Activated T-helper 17 cell treated with anti-CD3 and anti-CD28 coated beads, Interleukin-2, amount 50 U/mL, for 72 hours (primary cell): ENCODE data around the gene ACOT11. TPM values are rescaled to one million over a fixed set of nuclear protein-coding genes. Genes with fewer than 3 reads are reported as not detected.

Experiments
- ATAC-seq: fragments of 150-1000 bp; cut with Tn5 transposase; replicated peaks from 2 replicates; pipeline ENCODE4 v1.10.0; 2021; ENCODE audit warnings: mild to moderate bottlenecking, moderate library complexity
- H3K27ac Mint-ChIP-seq: one replicate; pipeline ENCODE4 v1.8.0; 2022; ENCODE audit warnings: mixed read lengths
- H3K27me3 Mint-ChIP-seq: one replicate; pipeline ENCODE4 v1.8.0; 2022; ENCODE audit warnings: mixed read lengths
- H3K36me3 Mint-ChIP-seq: one replicate; pipeline ENCODE4 v1.8.0; 2022; ENCODE audit warnings: low read depth, mild to moderate bottlenecking, mixed read lengths
- H3K4me1 Mint-ChIP-seq: one replicate; pipeline ENCODE4 v1.8.0; 2022; ENCODE audit warnings: mixed read lengths
- H3K4me3 Mint-ChIP-seq: one replicate; pipeline ENCODE4 v1.8.0; 2022; ENCODE audit warnings: mild to moderate bottlenecking, mixed read lengths
- H3K9me3 Mint-ChIP-seq: one replicate; pipeline ENCODE4 v1.8.0; 2022; ENCODE audit warnings: mixed read lengths
- total RNA-seq, 2 donors: library from RNA; stranded (reverse); gene quantifications; one replicate each; pipeline ENCODE4 v1.2.3, GENCODE V29; 2022

The ACOT11 gene
- total RNA-seq, 2 donors from 2014 or later: 1.0 to 3.2 TPM

GRCh38 chr1:54565113-54565501 is 17.1 kb downstream of the ACOT11 start:
- no peaks in the 10 kb centered on the region for H3K27me3 Mint-ChIP-seq
- H3K9me3 Mint-ChIP-seq: no peaks in the 10 kb centered on the region
- H3K4me3 Mint-ChIP-seq: no peak overlapping the region
- H3K27ac Mint-ChIP-seq: no peak overlapping the region
- no peaks in the 10 kb centered on the region for H3K4me1 Mint-ChIP-seq
- no peaks in the 10 kb centered on the region for H3K36me3 Mint-ChIP-seq
- ATAC-seq: no peak

GRCh38 chr1:54566438-54567141 is 18.6 kb downstream of the ACOT11 start:
- peak; percentile 64 for ATAC-seq
- peak overlapping the region; percentile 54 for H3K27ac Mint-ChIP-seq
- H3K36me3 Mint-ChIP-seq: no peaks in the 10 kb centered on the region
- no peaks in the 10 kb centered on the region for H3K4me1 Mint-ChIP-seq
- no peak overlapping the region for H3K4me3 Mint-ChIP-seq
- no peaks in the 10 kb centered on the region for H3K9me3 Mint-ChIP-seq
- no peaks in the 10 kb centered on the region for H3K27me3 Mint-ChIP-seq

GRCh38 chr1:54567961-54568360 is 19.9 kb downstream of the ACOT11 start:
- Mint-ChIP-seq H3K36me3 (no peaks in the 10 kb centered on the region), H3K27me3 (no peaks in the 10 kb centered on the region), H3K4me3 (no peak overlapping the region), H3K4me1 (no peaks in the 10 kb centered on the region), H3K9me3 (no peaks in the 10 kb centered on the region), H3K27ac (no peak overlapping the region)
- no peak for ATAC-seq

DNA sequence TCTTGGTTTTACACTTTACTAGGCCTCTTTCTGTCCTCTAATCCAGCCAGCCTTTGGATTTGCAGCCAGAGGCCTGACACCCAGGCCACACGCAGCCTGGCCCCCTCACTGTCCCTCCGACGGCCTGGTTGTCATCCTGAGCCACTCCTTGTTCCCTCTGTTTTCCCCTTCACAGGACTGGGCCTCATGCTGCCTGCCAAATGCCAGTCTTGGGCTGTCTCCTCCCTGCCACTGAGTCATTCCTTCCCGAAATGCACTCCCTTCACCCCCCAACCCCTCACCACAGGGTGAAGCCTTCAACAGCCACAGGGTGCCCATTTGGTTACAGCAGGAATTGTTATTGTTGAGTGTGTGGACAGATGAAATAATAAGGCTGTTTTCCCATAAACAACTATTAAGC is 21.3 kb downstream of the ACOT11 start:
- H3K9me3 Mint-ChIP-seq: no peaks in the 10 kb centered on the region
- H3K36me3 Mint-ChIP-seq: no peaks in the 10 kb centered on the region
- no peak overlapping the region for H3K4me3 Mint-ChIP-seq
- H3K27ac Mint-ChIP-seq: no peak overlapping the region
- H3K27me3 Mint-ChIP-seq: peaks cover 3% of the 10 kb centered on the region
- H3K4me1 Mint-ChIP-seq: no peaks in the 10 kb centered on the region
- no peak for ATAC-seq

DNA sequence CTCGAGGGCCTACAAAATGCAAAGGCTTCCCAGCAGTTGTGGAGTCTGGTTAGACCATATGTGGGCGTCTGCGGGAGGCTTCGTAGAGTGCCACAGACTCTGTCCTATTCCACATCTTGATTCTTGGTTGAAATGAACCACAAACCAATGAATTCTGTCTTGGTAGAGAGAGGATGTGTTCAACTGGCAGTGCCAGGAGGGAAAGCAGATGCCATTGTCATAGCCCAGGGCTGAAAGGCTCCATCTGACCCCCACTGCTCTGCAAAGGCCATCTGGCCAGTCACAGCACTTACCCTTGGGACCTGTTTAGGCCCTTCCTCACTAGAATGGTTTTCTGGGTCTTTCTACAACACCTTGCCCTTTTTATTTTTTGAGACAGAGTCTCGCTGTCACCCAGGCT is 22.1 kb downstream of the ACOT11 start:
- Mint-ChIP-seq H3K4me3 (no peak overlapping the region), H3K27ac (no peak overlapping the region), H3K4me1 (no peaks in the 10 kb centered on the region), H3K9me3 (no peaks in the 10 kb centered on the region), H3K27me3 (peaks cover 7% of the 10 kb centered on the region), H3K36me3 (no peaks in the 10 kb centered on the region)
- ATAC-seq: no peak

DNA sequence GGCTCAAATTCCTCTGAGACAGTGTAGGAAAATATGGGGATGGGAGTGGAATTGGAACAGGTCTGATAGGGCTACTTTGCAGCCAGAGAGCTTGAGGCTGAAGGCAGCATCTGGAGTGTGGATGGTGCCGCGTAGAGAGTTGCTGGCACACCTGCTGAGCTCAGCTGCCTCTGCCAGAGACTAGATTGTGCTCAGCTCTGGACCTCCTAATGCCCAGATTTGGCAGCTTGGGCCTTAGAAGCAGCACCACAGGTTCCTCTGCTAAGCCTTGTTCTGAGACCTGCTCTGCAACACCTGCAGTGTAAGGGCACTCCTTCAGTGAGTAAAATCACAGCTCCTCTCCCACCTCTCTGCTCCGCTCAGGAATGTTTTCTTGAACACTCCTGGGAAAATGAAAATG is 23.3 kb downstream of the ACOT11 start:
- H3K4me1 Mint-ChIP-seq: no peaks in the 10 kb centered on the region
- H3K4me3 Mint-ChIP-seq: no peak overlapping the region
- H3K36me3 Mint-ChIP-seq: no peaks in the 10 kb centered on the region
- no peaks in the 10 kb centered on the region for H3K9me3 Mint-ChIP-seq
- H3K27me3 Mint-ChIP-seq: peaks cover 7% of the 10 kb centered on the region
- peak overlapping the region; percentile 22 for H3K27ac Mint-ChIP-seq
- no peak for ATAC-seq

- ATAC-seq: no peak
- Mint-ChIP-seq H3K9me3 (no peaks in the 10 kb centered on the region), H3K36me3 (no peaks in the 10 kb centered on the region), H3K4me3 (no peak overlapping the region), H3K27ac (peak overlapping the region; percentile 49), H3K4me1 (no peaks in the 10 kb centered on the region), H3K27me3 (peaks cover 7% of the 10 kb centered on the region)
Observed at GRCh38 chr1:54571803-54572541, 23.9 kb downstream of the ACOT11 start.

DNA sequence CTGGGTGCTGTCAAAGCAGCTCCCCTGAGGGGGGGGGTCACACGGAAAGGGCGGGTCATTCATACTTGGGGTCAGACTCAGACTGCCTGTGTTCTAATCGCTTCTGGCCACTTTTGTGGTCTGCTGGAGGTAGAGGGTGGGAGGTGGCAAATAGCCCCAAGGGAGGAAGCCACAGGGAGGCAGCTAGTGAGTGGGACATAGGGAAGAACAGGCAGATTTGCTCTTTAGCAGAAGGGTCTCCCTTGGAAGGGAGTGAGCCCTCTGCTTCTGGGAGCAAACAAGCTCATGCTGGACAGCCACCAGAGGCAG is 24.5 kb downstream of the ACOT11 start:
- no peak for ATAC-seq
- H3K4me1 Mint-ChIP-seq: no peaks in the 10 kb centered on the region
- peaks cover 7% of the 10 kb centered on the region for H3K27me3 Mint-ChIP-seq
- H3K9me3 Mint-ChIP-seq: no peaks in the 10 kb centered on the region
- no peak overlapping the region for H3K4me3 Mint-ChIP-seq
- H3K27ac Mint-ChIP-seq: peak overlapping the region; percentile 49
- H3K36me3 Mint-ChIP-seq: no peaks in the 10 kb centered on the region

DNA sequence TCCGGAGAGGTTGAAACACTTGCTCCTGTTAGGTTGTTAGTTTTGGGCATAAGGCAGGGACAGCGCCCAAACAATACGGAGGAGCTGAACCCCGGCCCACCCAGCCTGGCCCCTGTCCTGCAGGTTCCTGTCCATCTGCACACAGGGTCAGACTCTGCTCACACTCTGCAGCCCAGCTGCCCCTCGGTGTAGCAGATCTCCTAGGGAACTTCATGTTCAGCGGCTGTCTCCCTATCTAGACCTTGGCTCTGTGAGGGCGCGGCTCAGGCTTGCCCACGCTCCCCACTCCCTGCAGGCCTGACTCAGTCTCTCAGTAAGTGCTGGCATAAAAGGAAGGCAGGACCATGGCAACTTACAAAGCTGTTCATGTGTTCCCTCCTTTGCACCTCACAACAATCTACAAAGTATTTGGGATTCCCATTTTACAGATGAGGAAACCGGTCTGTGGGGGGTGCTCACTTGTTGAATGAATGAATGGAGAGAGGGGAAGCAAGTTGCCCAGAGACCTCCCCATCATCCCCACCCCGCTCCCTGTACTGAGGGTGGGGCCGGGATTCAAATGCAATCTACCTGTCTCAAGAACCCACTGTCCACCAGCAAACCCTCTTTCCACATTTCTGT is 26.2 kb downstream of the ACOT11 start:
- Mint-ChIP-seq H3K27me3 (peaks cover 7% of the 10 kb centered on the region), H3K4me3 (no peak overlapping the region), H3K9me3 (no peaks in the 10 kb centered on the region), H3K4me1 (no peaks in the 10 kb centered on the region), H3K27ac (no peak overlapping the region), H3K36me3 (no peaks in the 10 kb centered on the region)
- ATAC-seq: no peak

- Mint-ChIP-seq H3K27me3 (peaks cover 7% of the 10 kb centered on the region), H3K4me1 (no peaks in the 10 kb centered on the region), H3K9me3 (no peaks in the 10 kb centered on the region), H3K4me3 (no peak overlapping the region), H3K27ac (no peak overlapping the region), H3K36me3 (no peaks in the 10 kb centered on the region)
- no peak for ATAC-seq
Observed at GRCh38 chr1:54575161-54575560, 27.1 kb downstream of the ACOT11 start.

DNA sequence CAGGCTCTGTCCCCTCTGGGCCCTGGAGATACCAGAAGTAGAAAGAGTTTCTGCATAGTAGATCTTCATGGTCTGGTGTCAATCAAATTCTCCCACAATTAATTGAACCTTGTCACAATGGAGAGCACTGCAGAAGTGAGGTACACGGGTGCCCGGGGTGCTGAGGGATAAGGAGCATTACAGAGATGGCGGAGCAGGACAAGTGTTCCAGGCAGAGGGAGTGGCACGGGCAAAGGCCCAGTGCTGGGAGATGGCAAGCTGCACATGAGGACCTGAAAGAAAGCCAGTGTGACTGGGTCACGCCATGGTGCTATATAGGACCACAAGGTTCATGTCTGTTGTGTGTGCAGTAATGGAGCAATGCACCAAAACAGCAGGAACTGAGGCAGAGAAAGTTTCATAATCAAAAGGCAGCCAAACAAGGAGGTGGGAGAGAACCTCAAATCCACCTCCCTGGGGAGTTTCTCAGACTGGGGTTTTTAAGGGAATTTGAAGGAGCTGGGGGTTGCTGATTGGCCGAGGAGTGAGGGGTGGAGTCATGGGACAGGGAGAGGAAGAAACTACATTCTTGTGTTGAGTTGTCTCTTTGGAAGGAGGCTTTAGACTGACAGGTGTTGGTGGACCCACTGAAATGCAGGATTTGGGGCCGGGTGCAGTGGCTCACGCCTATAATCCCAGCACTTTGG is 27.7 kb downstream of the ACOT11 start:
- Mint-ChIP-seq H3K4me1 (no peaks in the 10 kb centered on the region), H3K36me3 (no peaks in the 10 kb centered on the region), H3K27ac (no peak overlapping the region), H3K27me3 (peaks cover 7% of the 10 kb centered on the region), H3K9me3 (no peaks in the 10 kb centered on the region), H3K4me3 (no peak overlapping the region)
- ATAC-seq: no peak

DNA sequence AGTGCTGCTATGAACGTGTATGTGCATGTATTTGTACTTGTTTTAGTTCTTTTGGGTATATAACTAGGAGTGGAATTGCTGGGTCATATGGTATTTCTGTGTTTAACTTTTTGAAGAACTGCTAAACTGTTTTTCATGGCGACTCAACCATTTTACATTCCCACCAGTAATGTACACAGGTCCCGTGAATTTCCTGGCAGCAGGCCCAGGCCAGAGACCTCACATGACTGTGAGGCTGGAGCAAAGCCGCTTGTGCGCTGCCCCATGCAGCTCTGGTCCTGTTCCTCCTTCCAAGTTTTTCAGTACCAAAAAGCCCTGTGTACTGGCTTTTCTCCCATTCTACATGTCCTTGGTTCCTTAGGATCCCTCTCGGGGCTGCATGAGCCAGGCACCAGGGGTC is 29.6 kb downstream of the ACOT11 start:
- H3K27me3 Mint-ChIP-seq: peaks cover 7% of the 10 kb centered on the region
- H3K36me3 Mint-ChIP-seq: no peaks in the 10 kb centered on the region
- no peaks in the 10 kb centered on the region for H3K4me1 Mint-ChIP-seq
- no peak overlapping the region for H3K27ac Mint-ChIP-seq
- H3K9me3 Mint-ChIP-seq: no peaks in the 10 kb centered on the region
- H3K4me3 Mint-ChIP-seq: no peak overlapping the region
- no peak for ATAC-seq

DNA sequence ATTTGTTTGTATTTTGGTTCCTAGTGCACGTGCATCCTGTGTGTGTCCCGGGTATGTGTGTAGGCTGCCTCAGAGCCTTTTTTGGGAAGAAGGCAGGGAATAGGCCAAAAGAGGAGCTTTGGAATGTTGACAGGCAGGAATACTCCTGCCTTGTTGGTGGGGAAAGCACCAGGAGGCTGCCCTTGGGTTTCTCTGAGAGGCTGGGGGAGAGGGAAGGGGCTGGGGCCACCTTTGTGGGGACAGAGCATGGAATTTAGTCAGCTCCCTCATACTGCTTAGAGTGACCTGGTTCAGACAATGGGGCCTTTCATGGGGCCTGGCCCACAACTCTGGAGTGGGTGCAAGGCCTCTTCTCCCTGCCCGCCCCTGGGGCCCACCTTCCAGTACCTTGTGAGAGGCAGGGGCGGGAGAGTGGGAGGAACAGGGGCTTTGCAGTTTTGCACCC is 31.3 kb downstream of the ACOT11 start:
- Mint-ChIP-seq H3K27me3 (peaks cover 3% of the 10 kb centered on the region), H3K4me3 (no peak overlapping the region), H3K4me1 (no peaks in the 10 kb centered on the region), H3K9me3 (no peaks in the 10 kb centered on the region), H3K36me3 (no peaks in the 10 kb centered on the region), H3K27ac (no peak overlapping the region)
- no peak for ATAC-seq

- no peak overlapping the region for H3K27ac Mint-ChIP-seq
- no peaks in the 10 kb centered on the region for H3K27me3 Mint-ChIP-seq
- no peaks in the 10 kb centered on the region for H3K9me3 Mint-ChIP-seq
- H3K36me3 Mint-ChIP-seq: no peaks in the 10 kb centered on the region
- H3K4me1 Mint-ChIP-seq: no peaks in the 10 kb centered on the region
- ATAC-seq: no peak
- H3K4me3 Mint-ChIP-seq: no peak overlapping the region
Observed at GRCh38 chr1:54580856-54581550, 33.0 kb downstream of the ACOT11 start.
